ENCODE measurements around the gene CPAMD8.

Gene CPAMD8

DNA sequence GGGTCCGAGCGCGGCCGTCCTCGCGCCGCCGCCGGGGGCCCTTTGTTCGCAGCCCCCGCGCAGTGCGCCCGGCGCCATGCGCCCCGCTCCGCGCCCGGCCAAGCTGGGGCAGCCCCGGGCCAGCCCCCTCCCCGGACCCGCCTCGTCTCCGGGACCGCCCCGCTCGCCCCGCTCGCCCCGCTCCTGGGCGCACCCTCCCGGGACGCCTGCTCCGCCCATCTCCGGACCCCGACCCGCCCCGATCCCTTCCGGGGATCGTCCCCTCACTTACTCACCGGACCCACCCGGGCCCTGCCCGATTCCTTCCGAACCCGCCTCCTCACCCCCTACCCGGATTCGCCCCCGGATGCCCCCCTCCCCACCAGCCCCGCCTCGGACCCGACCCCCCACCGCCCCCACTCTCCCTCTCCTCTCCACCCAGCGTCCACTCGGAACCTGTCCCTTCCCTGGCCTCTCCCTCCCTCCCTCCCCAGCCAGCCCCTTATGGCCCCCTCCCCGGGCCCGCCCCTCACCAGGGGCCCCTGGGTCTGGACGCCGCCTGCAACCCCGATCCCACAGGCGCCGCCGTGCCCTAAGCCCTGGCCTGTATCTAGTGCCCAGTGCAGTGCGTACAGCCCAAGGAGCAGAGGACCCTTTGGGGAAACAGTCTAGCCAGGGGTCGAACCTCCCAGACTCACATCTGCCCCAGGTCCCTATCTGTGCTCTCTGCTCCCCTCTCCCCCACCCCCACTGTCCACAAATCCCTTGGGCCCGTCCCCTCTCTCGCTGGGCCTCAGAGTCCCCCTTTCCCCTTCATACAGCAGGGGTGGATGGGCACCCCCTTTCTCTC lies at the start of gene CPAMD8:
Gene CPAMD8 (minus strand): TSS at position 105 of the 829 bp plus-strand sequence. CDS start 168 bp downstream, outside the sequence.
- TF ChIP-seq ZNF274 (IDR thresholded peaks at IDR 0.05; ENCODE audit: low read depth, low read length): no peak
- no peak within 1 kb of the TSS for H3K4me3 ChIP-seq (ENCODE audit: low read length)

DNA sequence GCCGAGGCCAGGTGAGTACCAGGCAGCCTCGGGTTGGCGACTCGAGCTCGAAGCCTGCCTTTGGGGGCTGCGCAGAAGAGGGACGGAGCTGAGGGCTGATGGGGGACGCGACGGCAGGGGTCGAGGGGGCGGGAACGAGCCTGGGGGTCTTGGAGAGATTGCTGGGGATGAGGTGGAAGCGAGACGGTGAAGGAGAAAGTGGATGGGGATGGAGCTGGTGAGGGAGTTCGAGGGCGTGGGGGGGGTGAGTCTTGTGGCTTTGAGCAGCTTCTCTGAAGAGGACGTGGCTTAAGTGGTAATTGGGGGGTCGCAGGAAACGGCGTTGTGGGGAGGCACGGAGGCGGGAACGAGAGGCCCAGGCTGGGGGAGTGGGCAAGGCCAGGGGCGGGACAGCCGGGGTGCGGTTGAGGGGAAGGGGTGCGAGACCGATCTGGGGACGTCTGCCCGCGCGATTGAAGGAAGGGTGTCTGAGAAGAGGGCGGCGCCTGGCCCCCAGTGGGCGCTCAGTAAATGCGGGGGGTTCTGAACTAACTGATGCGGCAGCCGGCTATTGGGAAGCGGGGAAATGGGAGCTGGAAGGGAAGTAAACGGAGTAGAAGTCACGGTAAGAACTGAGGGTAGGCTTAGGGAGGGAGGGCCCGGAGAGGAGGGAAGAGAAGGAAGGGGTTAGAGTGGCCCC lies 49.4 kb upstream of the CPAMD8 start:
- TF ChIP-seq ZNF274 (IDR thresholded peaks at IDR 0.05; ENCODE audit: low read depth, low read length): no peak
- H3K4me3 ChIP-seq (ENCODE audit: low read length): peak overlapping the region; percentile 80

DNA sequence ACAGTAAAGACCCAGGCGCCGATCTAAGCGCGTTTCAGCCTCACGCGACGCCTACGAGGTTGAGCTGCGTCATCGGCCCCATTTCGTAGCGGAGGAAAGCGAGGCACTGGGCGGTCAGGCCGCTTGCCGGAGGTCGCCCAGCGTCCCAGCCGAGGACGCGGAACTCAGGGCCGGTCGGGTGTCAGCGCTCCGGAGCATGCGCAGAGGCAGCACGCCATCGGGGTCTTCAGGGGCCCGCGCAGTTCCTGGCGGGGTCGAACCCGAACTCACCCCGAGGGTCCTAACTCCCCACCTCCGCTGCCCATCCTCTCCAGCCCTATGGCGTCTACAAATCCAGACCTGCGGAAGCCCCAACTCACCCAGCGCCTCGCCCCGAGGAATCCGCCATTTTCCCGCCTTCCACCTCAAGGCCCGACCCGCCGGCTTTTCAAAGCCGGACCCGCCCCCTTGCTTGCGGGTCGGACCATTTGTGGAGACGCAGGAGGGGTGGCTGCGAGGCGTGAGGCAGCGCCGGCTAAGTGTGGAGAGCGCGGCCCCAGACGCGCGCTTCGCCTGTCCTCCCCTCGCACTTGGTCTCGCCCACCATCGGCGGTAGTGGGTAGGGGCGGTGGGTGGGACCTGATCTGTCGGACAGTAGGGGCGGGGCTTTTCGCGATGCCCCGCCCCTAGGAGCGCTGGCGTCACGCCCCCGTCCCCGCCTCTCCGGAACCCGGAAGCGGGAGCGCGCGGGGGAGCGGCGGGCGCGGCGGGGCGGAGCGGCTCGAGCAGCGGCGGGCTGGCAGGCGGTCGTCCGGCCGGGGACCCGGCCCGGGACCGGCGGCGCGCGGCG lies 48.6 kb upstream of the CPAMD8 start, which contains the start of the genes HAUS8 and MYO9B:
Gene HAUS8 (minus strand): TSS at position 418 of the 829 bp plus-strand sequence. CDS start 30 bp downstream, at position 388.
Gene MYO9B (plus strand): TSS at position 743 of the 829 bp plus-strand sequence. CDS start 25,941 bp downstream, outside the sequence.
- peak within 1 kb of the TSS; percentile 93 for H3K4me3 ChIP-seq (ENCODE audit: low read length)

DNA sequence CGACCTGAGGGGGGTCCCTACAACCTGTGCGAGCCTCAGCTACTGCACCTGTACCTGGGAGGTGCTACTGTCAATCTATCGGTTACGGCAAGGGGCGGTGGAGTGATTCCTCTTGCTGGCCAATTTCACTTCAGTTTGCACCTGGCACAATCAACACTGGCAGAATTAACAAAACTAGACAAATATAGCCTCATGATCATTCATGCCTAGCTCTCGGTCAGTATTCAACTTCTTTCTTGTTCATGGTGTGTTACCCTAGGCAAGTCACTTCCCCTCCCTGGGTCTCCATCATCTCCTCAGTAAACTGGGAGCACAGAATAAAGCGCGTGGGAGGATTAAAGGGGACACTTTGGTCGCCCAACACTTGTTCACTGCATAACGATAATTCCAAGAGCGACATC lies 48.0 kb upstream of the CPAMD8 start:
- no peak for TF ChIP-seq ZNF274 (IDR thresholded peaks at IDR 0.05; ENCODE audit: low read depth, low read length)
- peak overlapping the region; percentile 93 for H3K4me3 ChIP-seq (ENCODE audit: low read length)

More for the DNA sequence above, 48.6 kb upstream of the CPAMD8 start, which contains the start of the genes HAUS8 and MYO9B:
- no peak for TF ChIP-seq ZNF274 (IDR thresholded peaks at IDR 0.05; ENCODE audit: low read depth, low read length)

DNA sequence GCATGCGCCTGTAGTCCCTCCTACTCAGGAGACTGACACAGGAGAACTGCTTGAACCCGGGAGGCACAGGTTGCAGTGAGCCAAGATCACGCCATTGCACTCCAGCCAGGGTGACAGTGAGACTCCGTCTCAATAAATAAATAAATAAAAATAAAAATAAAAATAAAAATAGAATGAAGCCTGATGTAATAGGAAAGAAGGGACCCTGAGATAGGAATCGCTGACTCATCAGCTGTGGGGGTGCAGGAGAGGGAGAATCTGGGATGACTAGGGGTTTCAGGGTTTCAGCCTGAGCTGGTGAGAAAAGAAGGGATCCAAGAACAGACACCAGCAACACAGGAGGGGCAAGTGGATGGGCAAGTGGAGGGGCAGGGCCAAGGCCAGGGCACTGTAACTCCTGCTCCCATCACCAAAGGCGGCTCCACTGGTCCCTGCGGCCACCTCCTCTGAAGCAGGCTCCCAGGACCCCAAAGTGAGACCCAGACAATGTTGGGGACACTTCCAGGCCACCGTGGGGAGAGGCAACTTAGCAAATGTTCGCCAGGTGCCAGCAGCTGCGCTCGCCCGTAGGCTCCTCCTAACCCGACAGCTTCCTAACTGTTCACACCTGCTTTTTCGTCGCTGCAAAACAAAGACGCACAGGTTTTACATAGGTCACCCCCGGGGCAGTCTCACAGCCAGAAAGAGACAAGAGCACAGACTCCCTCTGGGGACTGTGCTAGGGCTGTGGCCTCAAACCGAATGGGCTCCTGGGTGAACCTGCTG lies 47.4 kb upstream of the CPAMD8 start:
- no peak for TF ChIP-seq ZNF274 (IDR thresholded peaks at IDR 0.05; ENCODE audit: low read depth, low read length)
- H3K4me3 ChIP-seq (ENCODE audit: low read length): peak overlapping the region; percentile 93

DNA sequence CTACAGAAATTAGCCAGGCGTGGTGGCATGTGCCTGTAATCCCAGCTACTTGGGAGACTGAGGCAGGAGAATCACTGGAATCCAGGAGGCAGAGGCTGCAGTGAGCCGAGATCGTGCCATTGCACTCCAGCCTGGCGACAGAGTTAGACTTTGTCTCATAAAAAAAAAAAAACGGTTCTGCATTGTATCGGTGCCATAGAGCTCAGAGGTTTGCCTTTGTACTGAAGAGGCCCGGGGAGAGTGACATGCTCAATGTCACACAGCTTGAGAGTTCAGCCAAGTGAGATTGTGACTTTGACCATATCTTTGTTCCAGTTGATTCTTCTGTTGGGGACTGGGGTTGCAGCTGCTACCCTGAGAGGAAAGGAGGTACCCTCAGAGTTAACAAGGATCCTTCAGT lies 44.3 kb upstream of the CPAMD8 start:
- TF ChIP-seq ZNF274 (IDR thresholded peaks at IDR 0.05; ENCODE audit: low read depth, low read length): no peak

DNA sequence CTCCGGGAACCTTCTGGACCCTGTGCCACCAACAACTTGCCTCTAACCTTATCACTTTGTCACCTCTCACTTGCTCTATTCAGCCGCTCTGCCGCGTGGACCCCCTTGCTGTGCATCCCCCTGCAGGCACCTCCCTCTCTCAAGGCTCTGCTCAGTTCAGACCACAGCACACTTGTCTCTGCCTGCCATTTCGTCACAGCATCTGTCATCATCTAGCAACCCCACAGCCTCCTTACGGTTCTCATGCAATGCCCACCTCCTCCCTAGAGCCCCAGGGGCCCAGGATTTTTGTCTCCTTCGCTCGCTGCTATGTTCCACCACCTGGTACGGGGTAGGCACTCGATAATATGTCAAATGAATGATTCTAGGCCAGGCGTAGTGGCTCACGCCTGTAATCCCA lies 43.8 kb upstream of the CPAMD8 start:
- no peak overlapping the region for H3K4me3 ChIP-seq (ENCODE audit: low read length)
- no peak for TF ChIP-seq ZNF274 (IDR thresholded peaks at IDR 0.05; ENCODE audit: low read depth, low read length)

More for the DNA sequence above, 44.3 kb upstream of the CPAMD8 start:
- H3K4me3 ChIP-seq (ENCODE audit: low read length): no peak overlapping the region

DNA sequence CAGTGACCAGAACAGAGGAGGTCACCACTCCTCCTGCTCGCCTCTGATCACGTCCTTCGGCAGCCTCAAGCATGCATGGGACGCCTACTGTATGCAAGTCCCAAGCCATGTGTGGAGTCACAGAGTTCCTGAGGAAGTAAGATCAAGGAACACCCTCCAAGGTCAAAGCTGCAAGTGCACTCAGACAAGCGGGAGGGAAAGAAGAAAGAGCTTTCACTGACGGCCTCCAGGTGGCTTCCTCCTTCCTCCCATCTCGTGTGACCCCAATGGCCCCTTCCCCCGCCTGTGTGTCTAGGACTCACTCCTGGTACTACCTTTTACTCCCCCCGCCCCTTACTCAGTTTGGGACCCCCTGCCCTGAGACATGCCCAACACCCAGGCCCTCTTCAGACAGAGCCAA lies 42.6 kb upstream of the CPAMD8 start:
- H3K4me3 ChIP-seq (ENCODE audit: low read length): no peak overlapping the region
- no peak for TF ChIP-seq ZNF274 (IDR thresholded peaks at IDR 0.05; ENCODE audit: low read depth, low read length)

DNA sequence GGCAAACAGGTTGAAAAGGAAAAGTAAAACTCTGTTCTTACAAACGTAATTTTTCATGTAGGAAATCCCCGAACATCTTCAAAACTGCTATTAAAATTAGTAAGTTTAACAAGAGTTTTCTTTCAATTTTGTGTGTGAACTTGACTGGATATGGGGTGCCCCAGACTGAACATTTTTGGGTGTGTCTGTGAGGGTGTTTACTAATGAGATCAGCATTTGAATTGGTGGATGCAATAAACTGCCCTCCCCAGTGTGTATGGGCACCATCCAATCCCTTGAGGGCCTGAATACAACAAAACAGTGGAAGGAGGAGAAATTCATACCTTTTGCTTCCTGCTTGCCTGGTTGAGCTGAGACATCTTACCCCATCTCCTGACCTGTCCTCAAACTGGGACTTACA lies 36.8 kb upstream of the CPAMD8 start:
- no peak for TF ChIP-seq ZNF274 (IDR thresholded peaks at IDR 0.05; ENCODE audit: low read depth, low read length)
- H3K4me3 ChIP-seq (ENCODE audit: low read length): no peak overlapping the region

DNA sequence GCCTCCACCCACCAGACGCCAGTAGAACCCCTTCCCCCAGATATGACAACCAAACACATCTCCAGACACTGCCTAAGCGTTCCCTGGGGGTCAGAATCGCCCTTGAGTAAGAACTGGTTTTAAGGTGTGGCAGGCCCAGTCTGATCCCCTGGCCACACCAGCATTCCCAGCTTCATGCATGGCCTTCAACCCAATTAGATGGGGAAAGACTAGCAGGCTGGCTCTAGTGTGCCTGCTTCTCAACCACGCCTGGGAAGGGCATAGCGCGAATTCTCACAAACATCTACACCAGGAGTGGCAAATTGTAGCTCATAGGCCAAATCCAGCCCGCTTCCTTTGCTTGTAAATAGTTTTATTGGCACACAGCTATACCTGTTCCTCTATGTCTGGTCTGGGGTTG lies 35.1 kb upstream of the CPAMD8 start:
- no peak for TF ChIP-seq ZNF274 (IDR thresholded peaks at IDR 0.05; ENCODE audit: low read depth, low read length)
- no peak overlapping the region for H3K4me3 ChIP-seq (ENCODE audit: low read length)

DNA sequence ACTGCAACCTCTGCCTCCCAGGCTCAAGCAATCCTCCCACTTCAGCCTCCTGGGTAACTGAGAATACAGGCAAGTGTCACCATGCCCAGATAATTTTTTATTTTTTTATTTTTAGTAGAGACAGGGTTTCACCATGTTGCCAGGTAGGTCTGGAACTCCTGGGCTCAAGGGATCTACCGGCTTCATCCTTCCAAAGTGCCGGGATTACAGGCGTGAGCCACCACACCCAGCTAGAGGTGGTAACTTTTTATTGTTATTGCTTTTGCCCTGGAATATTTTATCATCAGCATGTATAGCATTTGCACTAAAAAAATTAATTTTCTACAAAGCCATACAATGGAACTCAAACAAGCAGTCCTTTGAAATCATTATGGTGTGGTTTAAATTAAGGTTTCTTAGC lies 34.6 kb upstream of the CPAMD8 start:
- no peak for TF ChIP-seq ZNF274 (IDR thresholded peaks at IDR 0.05; ENCODE audit: low read depth, low read length)

DNA sequence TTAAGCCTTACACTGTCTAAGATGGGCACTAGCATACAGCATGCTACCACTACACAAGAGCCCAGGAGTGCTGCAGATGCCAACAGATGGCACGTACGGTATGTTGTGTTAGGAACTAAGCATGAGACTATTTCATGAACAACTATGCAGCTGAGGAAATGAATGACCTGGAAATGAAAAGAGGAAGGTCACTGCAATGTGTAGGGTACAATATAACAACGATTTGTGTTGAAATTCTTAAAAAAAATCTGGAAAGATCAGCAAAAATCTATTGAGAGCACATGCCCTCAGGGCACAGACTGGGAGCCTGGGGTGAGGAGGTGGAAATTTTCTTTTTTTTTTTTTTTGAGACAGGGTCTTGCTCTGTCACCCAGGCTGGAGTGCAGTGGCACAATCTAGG lies 34.2 kb upstream of the CPAMD8 start:
- no peak for TF ChIP-seq ZNF274 (IDR thresholded peaks at IDR 0.05; ENCODE audit: low read depth, low read length)
- H3K4me3 ChIP-seq (ENCODE audit: low read length): no peak overlapping the region

More for the DNA sequence above, 34.6 kb upstream of the CPAMD8 start:
- no peak overlapping the region for H3K4me3 ChIP-seq (ENCODE audit: low read length)

DNA sequence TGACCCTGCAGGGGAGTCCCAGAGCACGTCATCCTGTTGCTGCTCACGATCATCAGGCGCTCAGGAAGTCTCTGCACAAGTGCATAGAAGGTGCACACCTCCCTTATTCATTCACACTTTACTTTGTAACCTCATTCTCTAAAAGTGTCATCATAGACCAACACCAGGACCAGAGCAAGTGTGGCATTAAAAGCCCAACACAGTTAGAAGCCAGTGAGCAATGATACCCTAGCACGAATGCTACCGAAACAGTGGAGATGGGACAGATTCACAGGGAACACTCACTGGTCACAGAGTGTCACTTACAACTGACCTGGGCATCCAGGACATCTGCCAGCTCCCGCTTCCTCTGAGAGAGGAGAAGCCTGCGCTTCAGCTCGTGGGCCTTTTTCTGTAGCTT lies 31.6 kb upstream of the CPAMD8 start:
- H3K4me3 ChIP-seq (ENCODE audit: low read length): no peak overlapping the region
- TF ChIP-seq ZNF274 (IDR thresholded peaks at IDR 0.05; ENCODE audit: low read depth, low read length): no peak
